Measurements from ENCODE around the gene TRIM41. TPM values are rescaled to one million over a fixed set of nuclear protein-coding genes. Genes with fewer than 3 reads are reported as not detected.

Gene TRIM41
- total RNA-seq, 1 experiment from 2014 or later, result 28.7 TPM

GRCh38 chr5:181182651-181183050, 40.4 kb upstream of the TRIM41 start:
- no peak overlapping the region for H3K4me3 ChIP-seq (ENCODE audit: low read depth, low read length)
- POLR2A ChIA-PET, result no interaction called here
- BruUV-seq (replicated peaks), result no TSS peak
- H3K36me3 ChIP-seq (ENCODE audit: control insufficient read depth, insufficient read depth, low read length), result no peaks in the 10 kb centered on the region
- no peak for TF ChIP-seq CTCF (IDR thresholded peaks at IDR 0.05; ENCODE audit: insufficient read depth in 1 of 2, low read depth in 1 of 2, low read length in 1 of 2, severe bottlenecking in 1 of 2, unreplicated experiment in 1 of 2)
- H3K4me1 ChIP-seq, result no peaks in the 10 kb centered on the region; the same call in 1 of the 2 replicates
- Mint-ChIP-seq H3K27ac (ENCODE audit: unreplicated experiment) (peak overlapping the region; percentile 16), H3K27me3 (ENCODE audit: insufficient read depth, unreplicated experiment) (no peaks in the 10 kb centered on the region), H3K9me3 (ENCODE audit: unreplicated experiment) (no peaks in the 10 kb centered on the region), H3K4me1 (ENCODE audit: low read depth, unreplicated experiment) (no peaks in the 10 kb centered on the region), H3K4me3 (ENCODE audit: unreplicated experiment) (peak overlapping the region; percentile 50), H3K36me3 (ENCODE audit: insufficient read depth, unreplicated experiment) (peaks cover 30% of the 10 kb centered on the region)
- no peaks in the 10 kb centered on the region for H3K9me3 ChIP-seq
- intact Hi-C loops (cut with micrococcal nuclease; ENCODE audit: unreplicated experiment), result loop anchor here (10.0 kb wide), 1 partner anchor 368 kb away; no protein-coding TSS in a partner anchor
- CTCF ChIA-PET, result no interaction called here
- DNase-seq, result no peak
- H3K27me3 ChIP-seq (replicated peaks; ENCODE audit: control insufficient read depth, insufficient read depth, low read length), result no peaks in the 10 kb centered on the region

GRCh38 chr5:181184845-181185216, 38.2 kb upstream of the TRIM41 start:
- H3K36me3 ChIP-seq (ENCODE audit: control insufficient read depth, insufficient read depth, low read length), result no peaks in the 10 kb centered on the region
- intact Hi-C loops (cut with micrococcal nuclease; ENCODE audit: unreplicated experiment), result loop anchor here (1.0 to 10.0 kb wide), 7 partner anchors 26 to 370 kb away; partner anchors contain the start of genes TRIM41, TRIM52 and ZFP62
- Mint-ChIP-seq H3K4me1 (ENCODE audit: low read depth, unreplicated experiment) (peaks cover 11% of the 10 kb centered on the region), H3K27me3 (ENCODE audit: insufficient read depth, unreplicated experiment) (peaks cover 8% of the 10 kb centered on the region), H3K27ac (ENCODE audit: unreplicated experiment) (peak overlapping the region; percentile 97), H3K36me3 (ENCODE audit: insufficient read depth, unreplicated experiment) (peaks cover 52% of the 10 kb centered on the region), H3K9me3 (ENCODE audit: unreplicated experiment) (no peaks in the 10 kb centered on the region), H3K4me3 (ENCODE audit: unreplicated experiment) (peak overlapping the region; percentile 90)
- no peaks in the 10 kb centered on the region for H3K9me3 ChIP-seq
- ChIA-PET CTCF (interaction anchor here (0.6 to 2.0 kb wide), 16 partner anchors 12 to 382 kb away, joined by 3 to 17 read pairs (median 6); partner anchors contain the start of genes MGAT1, RACK1, TRIM41 and TRIM7), POLR2A (interaction anchor here (0.5 to 1.9 kb wide), 12 partner anchors 13 to 1366 kb away, joined by 3 to 11 read pairs (median 4); partner anchors contain the start of genes RACK1, TRIM52 and ZFP62)
- BruUV-seq (replicated peaks), result no TSS peak
- no peaks in the 10 kb centered on the region for H3K27me3 ChIP-seq (replicated peaks; ENCODE audit: control insufficient read depth, insufficient read depth, low read length)
- no peak for TF ChIP-seq CTCF (IDR thresholded peaks at IDR 0.05; ENCODE audit: insufficient read depth in 1 of 2, low read depth in 1 of 2, low read length in 1 of 2, severe bottlenecking in 1 of 2, unreplicated experiment in 1 of 2)
- no peaks in the 10 kb centered on the region; the same call in 1 of the 2 replicates for H3K4me1 ChIP-seq
- H3K4me3 ChIP-seq (ENCODE audit: low read depth, low read length), result peak overlapping the region; percentile 54
- no peak for DNase-seq

- Histone ChIP-seq H3K9me3 (no peaks in the 10 kb centered on the region), H3K36me3 (ENCODE audit: control insufficient read depth, insufficient read depth, low read length) (no peaks in the 10 kb centered on the region), H3K27me3 (replicated peaks; ENCODE audit: control insufficient read depth, insufficient read depth, low read length) (no peaks in the 10 kb centered on the region), H3K4me3 (ENCODE audit: low read depth, low read length) (no peak overlapping the region), H3K4me1 (no peaks in the 10 kb centered on the region; the same call in 1 of the 2 replicates)
- TF ChIP-seq CTCF (IDR thresholded peaks at IDR 0.05; ENCODE audit: insufficient read depth in 1 of 2, low read depth in 1 of 2, low read length in 1 of 2, severe bottlenecking in 1 of 2, unreplicated experiment in 1 of 2), result no peak
- CTCF ChIA-PET, result interaction anchor here (1.6 to 2.0 kb wide), 3 partner anchors 12 to 38 kb away, joined by 8 to 17 read pairs (median 11); partner anchors contain the start of gene TRIM41
- Mint-ChIP-seq H3K27me3 (ENCODE audit: insufficient read depth, unreplicated experiment) (peaks cover 8% of the 10 kb centered on the region), H3K36me3 (ENCODE audit: insufficient read depth, unreplicated experiment) (peaks cover 58% of the 10 kb centered on the region), H3K4me3 (ENCODE audit: unreplicated experiment) (peak overlapping the region; percentile 90), H3K9me3 (ENCODE audit: unreplicated experiment) (no peaks in the 10 kb centered on the region), H3K27ac (ENCODE audit: unreplicated experiment) (no peak overlapping the region), H3K4me1 (ENCODE audit: low read depth, unreplicated experiment) (peaks cover 11% of the 10 kb centered on the region)
- no peak for DNase-seq
- intact Hi-C loops (cut with micrococcal nuclease; ENCODE audit: unreplicated experiment), result loop anchor here (2.0 to 10.0 kb wide), 4 partner anchors 61 to 371 kb away; partner anchors contain the start of genes TRIM52 and ZFP62
- no TSS peak for BruUV-seq (replicated peaks)
- POLR2A ChIA-PET, result interaction anchor here (0.8 to 1.9 kb wide), 3 partner anchors 21 to 76 kb away, joined by 3 to 11 read pairs (median 6); partner anchors contain the start of genes RACK1 and TRIM52
Measured at GRCh38 chr5:181185560-181185959, 37.5 kb upstream of the TRIM41 start.
